GM21717 (cell line): ENCODE results near the gene NOP10.
A peak's percentile ranks its signal among the peaks of the same experiment; 100 is the strongest.
"Not testable (repeated sequence)": the region's sequence is repeated elsewhere in the genome, so short reads cannot be mapped to it uniquely, and the experiment has no call there.

Experiments used
- ATAC-seq: cut with Tn5 transposase; IDR thresholded peaks from one replicate; pipeline ENCODE4 v1.9.1; 2021; ENCODE audit warnings: mild to moderate bottlenecking, moderate library complexity; ENCODE audit not compliant: unreplicated experiment

The NOP10 gene

GRCh38 chr15:34359416-34359815 is 16.5 kb upstream of the NOP10 start:
- no peak for ATAC-seq

- no peak for ATAC-seq
Measured at GRCh38 chr15:34358948-34359347, 16.0 kb upstream of the NOP10 start.

- no peak for ATAC-seq
Measured at GRCh38 chr15:34358367-34358766, 15.4 kb upstream of the NOP10 start.

GRCh38 chr15:34357653-34358052 is 14.7 kb upstream of the NOP10 start:
- no peak for ATAC-seq

GRCh38 chr15:34355241-34355640 is 12.3 kb upstream of the NOP10 start:
- ATAC-seq: no peak

GRCh38 chr15:34354286-34354685 is 11.3 kb upstream of the NOP10 start:
- no peak for ATAC-seq

- no peak for ATAC-seq
Measured at GRCh38 chr15:34353627-34354026, 10.7 kb upstream of the NOP10 start.

GRCh38 chr15:34352996-34353395 is 10.1 kb upstream of the NOP10 start:
- not testable (repeated sequence) for ATAC-seq

- ATAC-seq: no peak
Measured at GRCh38 chr15:34349769-34350168, 6.8 kb upstream of the NOP10 start.

GRCh38 chr15:34348735-34349300 is 5.9 kb upstream of the NOP10 start:
- no peak for ATAC-seq

- no peak for ATAC-seq
Measured at GRCh38 chr15:34347951-34348638, 5.2 kb upstream of the NOP10 start.

GRCh38 chr15:34342213-34342736 is 661 bp downstream of the NOP10 start:
- not testable (repeated sequence) for ATAC-seq

GRCh38 chr15:34341381-34342212 is 1.3 kb downstream of the NOP10 start:
- no peak for ATAC-seq

GRCh38 chr15:34339946-34340345 is 3.0 kb downstream of the NOP10 start:
- ATAC-seq: no peak

- no peak for ATAC-seq
Measured at GRCh38 chr15:34338347-34338746, 4.6 kb downstream of the NOP10 start.

- ATAC-seq: peak; percentile 58
Measured at GRCh38 chr15:34337557-34338306, 5.2 kb downstream of the NOP10 start, which contains the start of gene SLC12A6. TSS of gene SLC12A6 (minus strand) at chr15:34337781. CDS start at chr15:34336680, 1,101 bp downstream.

GRCh38 chr15:34336991-34337556 is 5.9 kb downstream of the NOP10 start:
- peak; percentile 9 for ATAC-seq

GRCh38 chr15:34336231-34336990 is 6.5 kb downstream of the NOP10 start:
- no peak for ATAC-seq

- no peak for ATAC-seq
Measured at GRCh38 chr15:34335176-34336032, 7.5 kb downstream of the NOP10 start.
